Astrocyte (in vitro differentiated cells and primary cell): Measurements from ENCODE around the gene ARPC5. TPM values are rescaled to one million over a fixed set of nuclear protein-coding genes. Genes with fewer than 3 reads are reported as not detected.

Experiments used
- DNase-seq: peaks from one replicate; pipeline ENCODE4 v3.0.0-alpha.2; 2010; ENCODE audit warnings: low read depth
- FAIRE-seq: peaks from 2 replicates; lab custom pipeline; 2011; peaks lifted over from hg19 to GRCh38; lab: Jason Lieb, UNC
- H2AFZ ChIP-seq: 2 replicates; pipeline ENCODE4 v1.6.0; 2012; ENCODE audit warnings: low read depth, low read length, inconsistent platforms
- H3K27ac ChIP-seq: 2 replicates; pipeline ENCODE4 v1.5.1; 2011; ENCODE audit warnings: low read depth, low read length, inconsistent platforms
- H3K27me3 ChIP-seq: 2 replicates; pipeline ENCODE4 v1.6.0; 2011; ENCODE audit warnings: low read length, inconsistent platforms; ENCODE audit not compliant: insufficient read depth
- H3K36me3 ChIP-seq: 2 replicates; pipeline ENCODE4 v1.5.1; 2011; ENCODE audit warnings: low read length, inconsistent platforms; ENCODE audit not compliant: insufficient read depth
- H3K4me1 ChIP-seq: 2 replicates; pipeline ENCODE4 v1.5.1; 2011; ENCODE audit warnings: low read length, inconsistent platforms; ENCODE audit not compliant: insufficient read depth
- H3K4me2 ChIP-seq: 2 replicates; pipeline ENCODE4 v1.6.0; 2012; ENCODE audit warnings: low read length, inconsistent platforms
- H3K4me3 ChIP-seq: 2 replicates; pipeline ENCODE4 v1.5.1; 2011; ENCODE audit warnings: low read depth, mild to moderate bottlenecking, low read length, inconsistent platforms; ENCODE audit not compliant: insufficient read depth
- H3K79me2 ChIP-seq: 2 replicates; pipeline ENCODE4 v1.6.0; 2012; ENCODE audit warnings: mild to moderate bottlenecking, low read length, inconsistent platforms; ENCODE audit not compliant: insufficient read depth
- H3K9ac ChIP-seq: 2 replicates; pipeline ENCODE4 v1.6.0; 2012; ENCODE audit warnings: mild to moderate bottlenecking, low read length, inconsistent platforms
- H3K9me3 ChIP-seq: 2 replicates; pipeline ENCODE4 v1.5.1; 2012; ENCODE audit warnings: low read depth, mild to moderate bottlenecking, low read length, inconsistent platforms; ENCODE audit not compliant: insufficient read depth
- H4K20me1 ChIP-seq: 2 replicates; pipeline ENCODE4 v1.6.0; 2012; ENCODE audit warnings: low read length, inconsistent platforms; ENCODE audit not compliant: insufficient read depth
- H3K27ac Mint-ChIP-seq: one replicate; pipeline ENCODE4 v1.8.0; 2021; ENCODE audit warnings: mild to moderate bottlenecking, mixed read lengths; ENCODE audit not compliant: unreplicated experiment
- H3K27me3 Mint-ChIP-seq: one replicate; pipeline ENCODE4 v1.8.0; 2021; ENCODE audit warnings: low read depth, mixed read lengths; ENCODE audit not compliant: unreplicated experiment
- H3K36me3 Mint-ChIP-seq: one replicate; pipeline ENCODE4 v1.8.0; 2021; ENCODE audit warnings: low read depth, mixed read lengths; ENCODE audit not compliant: unreplicated experiment
- H3K4me1 Mint-ChIP-seq: one replicate; pipeline ENCODE4 v1.8.0; 2021; ENCODE audit warnings: low read depth, mixed read lengths; ENCODE audit not compliant: unreplicated experiment
- H3K4me3 Mint-ChIP-seq: one replicate; pipeline ENCODE4 v1.8.0; 2021; ENCODE audit warnings: mild to moderate bottlenecking, moderate library complexity, mixed read lengths; ENCODE audit not compliant: unreplicated experiment
- H3K9me3 Mint-ChIP-seq: one replicate; pipeline ENCODE4 v1.8.0; 2021; ENCODE audit warnings: mild to moderate bottlenecking, mixed read lengths; ENCODE audit not compliant: unreplicated experiment
- CTCF ChIP-seq: IDR thresholded peaks from 2 replicates; pipeline ENCODE4 v1.5.1; 2011; ENCODE audit warnings: low read depth, mild to moderate bottlenecking, inconsistent platforms, low read length, moderate library complexity; ENCODE audit not compliant: insufficient read depth
- EZH2 ChIP-seq: IDR thresholded peaks from 2 replicates; pipeline ENCODE4 v1.6.1; 2012; ENCODE audit warnings: mild to moderate bottlenecking, low read length, inconsistent platforms; ENCODE audit not compliant: insufficient read depth
- total RNA-seq: library from RNA; stranded (reverse); gene quantifications from 2 replicates; pipeline ENCODE4 v1.2.1, GENCODE V29; 2021

ARPC5 gene
- total RNA-seq, 1 donor from 2014 or later = 180 TPM

- H3K4me1 Mint-ChIP-seq = peaks cover 9% of the 10 kb centered on the region
- FAIRE-seq (peak; percentile 9), DNase-seq (peak; percentile 87)
- peaks cover 33% of the 10 kb centered on the region for H4K20me1 ChIP-seq
- H3K9ac ChIP-seq = peak overlapping the region; percentile 94
- peak overlapping the region; percentile 80 for H3K27ac Mint-ChIP-seq
- H3K27ac ChIP-seq = peak overlapping the region; percentile 90
- no peaks in the 10 kb centered on the region for H3K9me3 ChIP-seq
- H3K79me2 ChIP-seq = peaks cover 81% of the 10 kb centered on the region
- no peaks in the 10 kb centered on the region for H3K9me3 Mint-ChIP-seq
- peak overlapping the region; percentile 90 for H3K4me3 ChIP-seq
- H3K36me3 ChIP-seq = peaks cover 30% of the 10 kb centered on the region
- H3K27me3 Mint-ChIP-seq = no peaks in the 10 kb centered on the region
- H3K36me3 Mint-ChIP-seq = peaks cover 3% of the 10 kb centered on the region
- peak overlapping the region; percentile 85 for H3K4me2 ChIP-seq
- H2AFZ ChIP-seq = no peak overlapping the region
- H3K4me3 Mint-ChIP-seq = peak overlapping the region; percentile 99
- H3K27me3 ChIP-seq = no peaks in the 10 kb centered on the region
- TF ChIP-seq CTCF = peak; percentile 67
- TF ChIP-seq EZH2 = no peak
- peaks cover 22% of the 10 kb centered on the region for H3K4me1 ChIP-seq
These were observed 1.8 kb downstream of the ARPC5 start for GRCh38 chr1:183633676-183634343.

DNA sequence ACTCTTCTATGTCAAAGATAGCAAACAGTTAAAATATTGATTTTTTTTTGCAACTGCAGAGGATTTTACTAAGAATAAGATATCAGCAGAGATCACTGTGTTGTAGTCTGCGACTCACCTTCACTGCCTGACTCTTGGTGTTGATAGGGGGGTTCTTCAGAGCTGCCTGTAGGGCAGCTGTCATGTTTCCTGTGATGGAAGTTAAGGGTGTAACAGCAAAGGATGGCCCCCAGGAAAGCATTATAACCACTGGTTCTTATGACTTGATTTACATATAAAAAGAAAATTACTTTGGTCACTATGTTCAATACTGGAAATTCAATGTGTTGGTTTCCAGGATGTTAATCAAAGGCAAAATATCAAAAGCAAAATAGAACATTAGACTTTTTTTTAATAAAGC is 2.6 kb downstream of the ARPC5 start:
- peaks cover 41% of the 10 kb centered on the region for H4K20me1 ChIP-seq
- FAIRE-seq (no peak), DNase-seq (no peak)
- no peak overlapping the region for H2AFZ ChIP-seq
- peaks cover 89% of the 10 kb centered on the region for H3K79me2 ChIP-seq
- H3K27me3 ChIP-seq = no peaks in the 10 kb centered on the region
- TF ChIP-seq CTCF = no peak
- TF ChIP-seq EZH2 = no peak
- no peaks in the 10 kb centered on the region for H3K9me3 Mint-ChIP-seq
- peak overlapping the region; percentile 90 for H3K4me3 ChIP-seq
- H3K9me3 ChIP-seq = no peaks in the 10 kb centered on the region
- peaks cover 12% of the 10 kb centered on the region for H3K4me1 Mint-ChIP-seq
- H3K27ac Mint-ChIP-seq = no peak overlapping the region
- H3K27me3 Mint-ChIP-seq = no peaks in the 10 kb centered on the region
- H3K9ac ChIP-seq = peak overlapping the region; percentile 94
- peak overlapping the region; percentile 99 for H3K4me3 Mint-ChIP-seq
- peaks cover 35% of the 10 kb centered on the region for H3K36me3 ChIP-seq
- peak overlapping the region; percentile 85 for H3K4me2 ChIP-seq
- no peak overlapping the region for H3K27ac ChIP-seq
- peaks cover 3% of the 10 kb centered on the region for H3K36me3 Mint-ChIP-seq
- peaks cover 26% of the 10 kb centered on the region for H3K4me1 ChIP-seq

- Histone ChIP-seq H3K9ac (peak overlapping the region; percentile 94), H4K20me1 (peaks cover 46% of the 10 kb centered on the region)
These were observed 3.5 kb downstream of the ARPC5 start for GRCh38 chr1:183632114-183632513.

More at GRCh38 chr1:183632114-183632513, 3.5 kb downstream of the ARPC5 start:
- no peaks in the 10 kb centered on the region for H3K9me3 ChIP-seq
- H2AFZ ChIP-seq = no peak overlapping the region
- FAIRE-seq (no peak), DNase-seq (peak; percentile 65)
- Mint-ChIP-seq H3K27me3 (no peaks in the 10 kb centered on the region), H3K4me1 (peaks cover 12% of the 10 kb centered on the region), H3K9me3 (no peaks in the 10 kb centered on the region), H3K36me3 (peaks cover 3% of the 10 kb centered on the region), H3K27ac (no peak overlapping the region), H3K4me3 (peak overlapping the region; percentile 99)
- H3K79me2 ChIP-seq = peaks cover 90% of the 10 kb centered on the region
- TF ChIP-seq CTCF (no peak), EZH2 (no peak)
- peak overlapping the region; percentile 85 for H3K4me2 ChIP-seq
- H3K4me1 ChIP-seq = peaks cover 26% of the 10 kb centered on the region
- H3K27ac ChIP-seq = peak overlapping the region; percentile 6
- no peaks in the 10 kb centered on the region for H3K27me3 ChIP-seq
- H3K36me3 ChIP-seq = peaks cover 41% of the 10 kb centered on the region
- peak overlapping the region; percentile 90 for H3K4me3 ChIP-seq
